DOHH2 (cell line): ENCODE measurements around the gene PDE4DIP.
"Not testable (repeated sequence)": the region's sequence is repeated elsewhere in the genome, so short reads cannot be mapped to it uniquely, and the experiment has no call there.

ENCODE experiments used
- CTCF ChIP-seq: fragments of 200-600 bp; sonication (generic); IDR thresholded peaks from one replicate; pipeline ENCODE4 v1.5.1; 2014; ENCODE audit warnings: antibody characterized with exemption, mild to moderate bottlenecking, low read depth, low read length; ENCODE audit not compliant: poor library complexity, severe bottlenecking
- EZH2phosphoT487 ChIP-seq: fragments of 200-600 bp; sonication (generic); IDR thresholded peaks from 2 replicates; pipeline ENCODE4 v1.6.1; 2017; ENCODE audit warnings: borderline replicate concordance, mild to moderate bottlenecking, antibody characterized with exemption, low read length, moderate library complexity, mixed read lengths

GRCh38 chr1:148844220-148844619 lies at the start of gene PDE4DIP:
- not testable (repeated sequence) for TF ChIP-seq CTCF, EZH2phosphoT487
